ENCODE results near the gene ITFG1.
"Not testable (repeated sequence)": the region's sequence is repeated elsewhere in the genome, so short reads cannot be mapped to it uniquely, and the experiment has no call there.

ITFG1 gene

GRCh38 chr16:47137925-47138324 is 322.9 kb downstream of the ITFG1 start:
- peaks cover 2 to 16% (median 8%) of the 10 kb centered on the region in 5 experiments for H3K27me3 ChIP-seq (replicated peaks in 2 of 5; ENCODE audit: control insufficient read depth in 4 of 5, insufficient read depth in 5 of 5, low read length in 4 of 5)
- peaks cover 8 to 16% (median 15%) of the 10 kb centered on the region in 4 experiments for H3K4me1 ChIP-seq (ENCODE audit: control extremely low read depth in 1 of 4, control insufficient read depth in 4 of 4, insufficient read depth in 4 of 4, low read length in 3 of 4)
- POLR2A ChIA-PET; H3K36me3 ChIP-seq (ENCODE audit: control insufficient read depth in 4 of 4, insufficient read depth in 4 of 4, low read length in 3 of 4); H3K4me3 ChIP-seq (ENCODE audit: control insufficient read depth in 1 of 7, extremely low read depth in 1 of 7, insufficient read depth in 4 of 7, low read depth in 2 of 7, low read length in 6 of 7); H3K27ac ChIP-seq (ENCODE audit: insufficient read depth in 1 of 2, low read depth in 1 of 2, low read length in 2 of 2, poor library complexity in 1 of 2, severe bottlenecking in 2 of 2); DNase-seq; CTCF ChIA-PET; H3K9me3 ChIP-seq (ENCODE audit: control extremely low read depth in 1 of 5, control insufficient read depth in 4 of 5, insufficient read depth in 2 of 5, low read depth in 1 of 5, low read length in 4 of 5): not testable (repeated sequence)
- 96% methylated on average over 9 of the region's 9 CpGs for WGBS (ENCODE audit: insufficient coverage)

GRCh38 chr16:47136099-47136842 is 324.6 kb downstream of the ITFG1 start:
- H3K27ac ChIP-seq (ENCODE audit: insufficient read depth in 1 of 2, low read depth in 1 of 2, low read length in 2 of 2, poor library complexity in 1 of 2, severe bottlenecking in 2 of 2), result no peak overlapping the region
- DNase-seq, result peak; percentile 31 to 65 (median 47)
- ChIA-PET CTCF (interaction anchor here (1.3 kb wide), 1 partner anchor 1020 kb away, joined by 3 read pairs; no protein-coding TSS in a partner anchor), POLR2A (no interaction called here)
- no peaks in the 10 kb centered on the region for H3K36me3 ChIP-seq (ENCODE audit: control insufficient read depth in 4 of 4, insufficient read depth in 4 of 4, low read length in 3 of 4)
- H3K27me3 ChIP-seq (replicated peaks in 2 of 5; ENCODE audit: control insufficient read depth in 4 of 5, insufficient read depth in 5 of 5, low read length in 4 of 5), result peaks cover 0 to 6% (median 0%) of the 10 kb centered on the region in 5 experiments
- peaks cover 0 to 4% (median 3%) of the 10 kb centered on the region in 4 experiments for H3K4me1 ChIP-seq (ENCODE audit: control extremely low read depth in 1 of 4, control insufficient read depth in 4 of 4, insufficient read depth in 4 of 4, low read length in 3 of 4)
- H3K9me3 ChIP-seq (ENCODE audit: control extremely low read depth in 1 of 5, control insufficient read depth in 4 of 5, insufficient read depth in 2 of 5, low read depth in 1 of 5, low read length in 4 of 5), result no peaks in the 10 kb centered on the region
- 94% methylated on average over 4 of the region's 8 CpGs for WGBS (ENCODE audit: insufficient coverage)
- H3K4me3 ChIP-seq (ENCODE audit: control insufficient read depth in 1 of 7, extremely low read depth in 1 of 7, insufficient read depth in 4 of 7, low read depth in 2 of 7, low read length in 6 of 7), result no peak overlapping the region

- H3K4me1 ChIP-seq (ENCODE audit: control extremely low read depth in 1 of 4, control insufficient read depth in 4 of 4, insufficient read depth in 4 of 4, low read length in 3 of 4), result peaks cover 0 to 4% (median 3%) of the 10 kb centered on the region in 4 experiments
- no peak for DNase-seq
- WGBS (ENCODE audit: insufficient coverage), result 100% methylated on average over 3 of the region's 4 CpGs
- H3K4me3 ChIP-seq (ENCODE audit: control insufficient read depth in 1 of 7, extremely low read depth in 1 of 7, insufficient read depth in 4 of 7, low read depth in 2 of 7, low read length in 6 of 7), result no peak overlapping the region
- ChIA-PET CTCF (interaction anchor here (1.0 kb wide), 1 partner anchor 17 kb away, joined by 5 read pairs; no protein-coding TSS in a partner anchor), POLR2A (no interaction called here)
- peaks cover 0 to 1% (median 0%) of the 10 kb centered on the region in 5 experiments for H3K27me3 ChIP-seq (replicated peaks in 2 of 5; ENCODE audit: control insufficient read depth in 4 of 5, insufficient read depth in 5 of 5, low read length in 4 of 5)
- no peaks in the 10 kb centered on the region for H3K36me3 ChIP-seq (ENCODE audit: control insufficient read depth in 4 of 4, insufficient read depth in 4 of 4, low read length in 3 of 4)
- H3K9me3 ChIP-seq (ENCODE audit: control extremely low read depth in 1 of 5, control insufficient read depth in 4 of 5, insufficient read depth in 2 of 5, low read depth in 1 of 5, low read length in 4 of 5), result no peaks in the 10 kb centered on the region
- no peak overlapping the region for H3K27ac ChIP-seq (ENCODE audit: insufficient read depth in 1 of 2, low read depth in 1 of 2, low read length in 2 of 2, poor library complexity in 1 of 2, severe bottlenecking in 2 of 2)
Observed at GRCh38 chr16:47134550-47134949, 326.3 kb downstream of the ITFG1 start.

- ChIA-PET CTCF (interaction anchor here (0.6 to 3.2 kb wide), 4 partner anchors 9 to 117 kb away, joined by 3 to 11 read pairs (median 4); partner anchors contain the start of gene NETO2), POLR2A (no interaction called here)
- peaks cover 0 to 4% (median 3%) of the 10 kb centered on the region in 4 experiments for H3K4me1 ChIP-seq (ENCODE audit: control extremely low read depth in 1 of 4, control insufficient read depth in 4 of 4, insufficient read depth in 4 of 4, low read length in 3 of 4)
- H3K36me3 ChIP-seq (ENCODE audit: control insufficient read depth in 4 of 4, insufficient read depth in 4 of 4, low read length in 3 of 4), result no peaks in the 10 kb centered on the region
- H3K9me3 ChIP-seq (ENCODE audit: control extremely low read depth in 1 of 5, control insufficient read depth in 4 of 5, insufficient read depth in 2 of 5, low read depth in 1 of 5, low read length in 4 of 5), result no peaks in the 10 kb centered on the region
- H3K27ac ChIP-seq (ENCODE audit: insufficient read depth in 1 of 2, low read depth in 1 of 2, low read length in 2 of 2, poor library complexity in 1 of 2, severe bottlenecking in 2 of 2), result no peak overlapping the region
- no peak overlapping the region for H3K4me3 ChIP-seq (ENCODE audit: control insufficient read depth in 1 of 7, extremely low read depth in 1 of 7, insufficient read depth in 4 of 7, low read depth in 2 of 7, low read length in 6 of 7)
- H3K27me3 ChIP-seq (replicated peaks in 2 of 5; ENCODE audit: control insufficient read depth in 4 of 5, insufficient read depth in 5 of 5, low read length in 4 of 5), result peaks cover 0 to 3% (median 0%) of the 10 kb centered on the region in 5 experiments
- peak; percentile 3 to 27 (median 23) for DNase-seq
Observed at GRCh38 chr16:47132308-47132707, 328.6 kb downstream of the ITFG1 start.

DNA sequence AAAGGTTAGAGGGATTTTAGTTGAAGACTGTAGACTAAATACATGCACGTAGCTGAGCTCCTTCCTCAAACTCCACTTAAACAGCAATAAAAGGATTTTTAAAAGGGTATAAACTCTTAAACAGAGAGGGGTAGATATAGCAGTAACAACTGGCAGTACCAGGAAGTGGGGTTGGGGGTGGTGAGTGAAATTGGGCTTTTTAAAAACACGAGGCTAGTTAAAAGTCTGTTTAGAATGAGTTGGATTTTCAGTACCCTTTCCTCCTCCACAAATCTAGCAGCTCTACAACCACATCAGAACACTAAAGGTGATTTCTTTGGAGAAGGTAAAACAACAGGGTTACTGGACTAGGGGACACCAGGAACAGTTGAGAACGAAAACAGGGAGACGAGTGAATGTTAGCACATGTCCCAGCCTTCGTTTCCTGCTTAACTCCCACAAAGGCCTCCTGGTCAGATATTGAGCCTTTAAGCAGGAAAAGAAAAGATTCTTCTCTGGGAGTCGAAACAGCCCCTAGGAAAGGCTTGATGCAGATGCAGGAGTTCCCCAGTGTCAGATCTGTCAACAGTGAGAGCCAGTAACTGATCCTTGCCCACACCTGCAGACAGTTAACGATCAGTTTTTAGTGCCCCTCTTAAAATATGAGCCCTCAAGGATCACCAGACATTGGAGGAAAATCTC is 331.0 kb downstream of the ITFG1 start:
- H3K27ac ChIP-seq (ENCODE audit: insufficient read depth in 1 of 2, low read depth in 1 of 2, low read length in 2 of 2, poor library complexity in 1 of 2, severe bottlenecking in 2 of 2), result no peak overlapping the region
- no peaks in the 10 kb centered on the region for H3K36me3 ChIP-seq (ENCODE audit: control insufficient read depth in 4 of 4, insufficient read depth in 4 of 4, low read length in 3 of 4)
- H3K4me3 ChIP-seq (ENCODE audit: control insufficient read depth in 1 of 7, extremely low read depth in 1 of 7, insufficient read depth in 4 of 7, low read depth in 2 of 7, low read length in 6 of 7), result no peak overlapping the region
- 100% methylated on average over 4 of the region's 7 CpGs for WGBS (ENCODE audit: insufficient coverage)
- DNase-seq, result no peak
- CTCF ChIA-PET, result interaction anchor here (0.9 kb wide), 1 partner anchor 12 kb away, joined by 3 read pairs; no protein-coding TSS in a partner anchor
- POLR2A ChIA-PET, result no interaction called here
- H3K27me3 ChIP-seq (replicated peaks in 2 of 5; ENCODE audit: control insufficient read depth in 4 of 5, insufficient read depth in 5 of 5, low read length in 4 of 5), result peaks cover 0 to 3% (median 0%) of the 10 kb centered on the region in 5 experiments
- H3K9me3 ChIP-seq (ENCODE audit: control extremely low read depth in 1 of 5, control insufficient read depth in 4 of 5, insufficient read depth in 2 of 5, low read depth in 1 of 5, low read length in 4 of 5), result no peaks in the 10 kb centered on the region
- no peaks in the 10 kb centered on the region for H3K4me1 ChIP-seq (ENCODE audit: control extremely low read depth in 1 of 4, control insufficient read depth in 4 of 4, insufficient read depth in 4 of 4, low read length in 3 of 4)

- ChIA-PET POLR2A (no interaction called here), CTCF (no interaction called here)
- Histone ChIP-seq H3K36me3 (ENCODE audit: control insufficient read depth in 4 of 4, insufficient read depth in 4 of 4, low read length in 3 of 4) (no peaks in the 10 kb centered on the region), H3K4me3 (ENCODE audit: control insufficient read depth in 1 of 7, extremely low read depth in 1 of 7, insufficient read depth in 4 of 7, low read depth in 2 of 7, low read length in 6 of 7) (no peak overlapping the region), H3K9me3 (ENCODE audit: control extremely low read depth in 1 of 5, control insufficient read depth in 4 of 5, insufficient read depth in 2 of 5, low read depth in 1 of 5, low read length in 4 of 5) (no peaks in the 10 kb centered on the region), H3K27me3 (replicated peaks in 2 of 5; ENCODE audit: control insufficient read depth in 4 of 5, insufficient read depth in 5 of 5, low read length in 4 of 5) (peaks cover 0 to 3% (median 0%) of the 10 kb centered on the region in 5 experiments), H3K4me1 (ENCODE audit: control extremely low read depth in 1 of 4, control insufficient read depth in 4 of 4, insufficient read depth in 4 of 4, low read length in 3 of 4) (no peaks in the 10 kb centered on the region), H3K27ac (ENCODE audit: insufficient read depth in 1 of 2, low read depth in 1 of 2, low read length in 2 of 2, poor library complexity in 1 of 2, severe bottlenecking in 2 of 2) (no peak overlapping the region)
- no peak for DNase-seq
- WGBS (ENCODE audit: insufficient coverage), result 100% methylated on average over 1 of the region's 3 CpGs
Observed at GRCh38 chr16:47127541-47127940, 333.3 kb downstream of the ITFG1 start.

GRCh38 chr16:47125757-47126156 is 335.1 kb downstream of the ITFG1 start:
- POLR2A ChIA-PET, result no interaction called here
- DNase-seq, result no peak
- H3K36me3 ChIP-seq (ENCODE audit: control insufficient read depth in 4 of 4, insufficient read depth in 4 of 4, low read length in 3 of 4), result no peaks in the 10 kb centered on the region
- H3K9me3 ChIP-seq (ENCODE audit: control extremely low read depth in 1 of 5, control insufficient read depth in 4 of 5, insufficient read depth in 2 of 5, low read depth in 1 of 5, low read length in 4 of 5), result no peaks in the 10 kb centered on the region
- no peak overlapping the region for H3K27ac ChIP-seq (ENCODE audit: insufficient read depth in 1 of 2, low read depth in 1 of 2, low read length in 2 of 2, poor library complexity in 1 of 2, severe bottlenecking in 2 of 2)
- H3K27me3 ChIP-seq (replicated peaks in 2 of 5; ENCODE audit: control insufficient read depth in 4 of 5, insufficient read depth in 5 of 5, low read length in 4 of 5), result peaks cover 0 to 3% (median 0%) of the 10 kb centered on the region in 5 experiments
- no peaks in the 10 kb centered on the region for H3K4me1 ChIP-seq (ENCODE audit: control extremely low read depth in 1 of 4, control insufficient read depth in 4 of 4, insufficient read depth in 4 of 4, low read length in 3 of 4)
- no peak overlapping the region for H3K4me3 ChIP-seq (ENCODE audit: control insufficient read depth in 1 of 7, extremely low read depth in 1 of 7, insufficient read depth in 4 of 7, low read depth in 2 of 7, low read length in 6 of 7)
- CTCF ChIA-PET, result interaction anchor here (1.4 kb wide), 1 partner anchor 16 kb away, joined by 5 read pairs; no protein-coding TSS in a partner anchor
- WGBS (ENCODE audit: insufficient coverage), result 100% methylated on average over 3 of the region's 4 CpGs
